ENCODE measurements around the gene IMMT. TPM values are rescaled to one million over a fixed set of nuclear protein-coding genes. Genes with fewer than 3 reads are reported as not detected.

IMMT gene
- total RNA-seq, 1 experiment from 2014 or later: 97.7 TPM

GRCh38 chr2:86239745-86240144 is 44.5 kb upstream of the IMMT start:
- Histone ChIP-seq H3K4me1 (ENCODE audit: insufficient read depth, low read length) (no peaks in the 10 kb centered on the region), H3K9me3 (ENCODE audit: low read length) (no peaks in the 10 kb centered on the region), H3K36me3 (ENCODE audit: low read depth, low read length) (no peaks in the 10 kb centered on the region), H3K79me2 (ENCODE audit: low read length) (no peaks in the 10 kb centered on the region), H3K27me3 (ENCODE audit: low read length) (peaks cover 54% of the 10 kb centered on the region), H3K4me2 (ENCODE audit: low read length) (no peak overlapping the region), H4K20me1 (ENCODE audit: low read length) (no peaks in the 10 kb centered on the region), H3K9ac (ENCODE audit: low read length) (no peak overlapping the region), H3F3A (ENCODE audit: low read length, unreplicated experiment) (no peaks in the 10 kb centered on the region), H3K4me3 (ENCODE audit: low read length) (no peak overlapping the region), H3K27ac (ENCODE audit: low read length) (no peak overlapping the region), H2AFZ (ENCODE audit: low read length) (no peak overlapping the region), H3K9me2 (replicated peaks; ENCODE audit: low read length) (no peaks in the 10 kb centered on the region)
- DNase-seq (no peak), ATAC-seq (no peak)
- ChIA-PET POLR2A (ENCODE audit: unreplicated experiment) (no interaction called here), CTCF (no interaction called here)
- TF ChIP-seq CTCF (conservative IDR thresholded peaks at IDR 0.05; ENCODE audit: low read depth, low read length) (no peak), EZH2 (IDR thresholded peaks at IDR 0.05; ENCODE audit: low read length, unreplicated experiment) (no peak), EZH2phosphoT487 (IDR thresholded peaks at IDR 0.05; ENCODE audit: borderline replicate concordance, low read length) (no peak)
- no TSS peak for BruUV-seq (replicated peaks)
- intact Hi-C loops (cut with micrococcal nuclease): no loop called here

- TF ChIP-seq CTCF (conservative IDR thresholded peaks at IDR 0.05; ENCODE audit: low read depth, low read length) (no peak), EZH2 (IDR thresholded peaks at IDR 0.05; ENCODE audit: low read length, unreplicated experiment) (no peak), EZH2phosphoT487 (IDR thresholded peaks at IDR 0.05; ENCODE audit: borderline replicate concordance, low read length) (no peak)
- Histone ChIP-seq H3K4me3 (ENCODE audit: low read length) (no peak overlapping the region), H3K9ac (ENCODE audit: low read length) (no peak overlapping the region), H3K4me2 (ENCODE audit: low read length) (no peak overlapping the region), H3F3A (ENCODE audit: low read length, unreplicated experiment) (no peaks in the 10 kb centered on the region), H3K27me3 (ENCODE audit: low read length) (peaks cover 54% of the 10 kb centered on the region), H3K27ac (ENCODE audit: low read length) (no peak overlapping the region), H3K4me1 (ENCODE audit: insufficient read depth, low read length) (no peaks in the 10 kb centered on the region), H3K36me3 (ENCODE audit: low read depth, low read length) (no peaks in the 10 kb centered on the region), H2AFZ (ENCODE audit: low read length) (no peak overlapping the region), H3K9me2 (replicated peaks; ENCODE audit: low read length) (no peaks in the 10 kb centered on the region), H3K9me3 (ENCODE audit: low read length) (no peaks in the 10 kb centered on the region), H3K79me2 (ENCODE audit: low read length) (no peaks in the 10 kb centered on the region), H4K20me1 (ENCODE audit: low read length) (no peaks in the 10 kb centered on the region)
- intact Hi-C loops (cut with micrococcal nuclease): no loop called here
- no peak for DNase-seq
- no TSS peak for BruUV-seq (replicated peaks)
- ATAC-seq: no peak
- CTCF ChIA-PET: no interaction called here
- POLR2A ChIA-PET (ENCODE audit: unreplicated experiment): no interaction called here
Observed at GRCh38 chr2:86239326-86239725, 44.1 kb upstream of the IMMT start.

- Histone ChIP-seq H3K27me3 (ENCODE audit: low read length) (peaks cover 58% of the 10 kb centered on the region), H3K4me2 (ENCODE audit: low read length) (no peak overlapping the region), H3K79me2 (ENCODE audit: low read length) (no peaks in the 10 kb centered on the region), H3F3A (ENCODE audit: low read length, unreplicated experiment) (no peaks in the 10 kb centered on the region), H4K20me1 (ENCODE audit: low read length) (no peaks in the 10 kb centered on the region), H3K9ac (ENCODE audit: low read length) (no peak overlapping the region), H3K36me3 (ENCODE audit: low read depth, low read length) (no peaks in the 10 kb centered on the region), H3K9me3 (ENCODE audit: low read length) (no peaks in the 10 kb centered on the region), H3K4me1 (ENCODE audit: insufficient read depth, low read length) (no peaks in the 10 kb centered on the region), H3K4me3 (ENCODE audit: low read length) (no peak overlapping the region), H2AFZ (ENCODE audit: low read length) (no peak overlapping the region), H3K9me2 (replicated peaks; ENCODE audit: low read length) (no peaks in the 10 kb centered on the region), H3K27ac (ENCODE audit: low read length) (no peak overlapping the region)
- ATAC-seq (no peak), DNase-seq (no peak)
- POLR2A ChIA-PET (ENCODE audit: unreplicated experiment): no interaction called here
- no TSS peak for BruUV-seq (replicated peaks)
- intact Hi-C loops (cut with micrococcal nuclease): no loop called here
- TF ChIP-seq CTCF (conservative IDR thresholded peaks at IDR 0.05; ENCODE audit: low read depth, low read length) (no peak), EZH2phosphoT487 (IDR thresholded peaks at IDR 0.05; ENCODE audit: borderline replicate concordance, low read length) (no peak), EZH2 (IDR thresholded peaks at IDR 0.05; ENCODE audit: low read length, unreplicated experiment) (no peak)
- CTCF ChIA-PET: no interaction called here
Observed at GRCh38 chr2:86238354-86238753, 43.1 kb upstream of the IMMT start.

Data from PC-3 (cell line).